Activated naive CD4-positive, alpha-beta T cell treated with anti-CD3 and anti-CD28 coated beads, Interleukin-2, amount 50 U/mL, for 16 hours (primary cell): ENCODE data around the gene RPS19.

Experiments used
- DNase-seq: peaks from one replicate; pipeline ENCODE4 v3.0.0-alpha.2; 2020

Gene RPS19

DNA sequence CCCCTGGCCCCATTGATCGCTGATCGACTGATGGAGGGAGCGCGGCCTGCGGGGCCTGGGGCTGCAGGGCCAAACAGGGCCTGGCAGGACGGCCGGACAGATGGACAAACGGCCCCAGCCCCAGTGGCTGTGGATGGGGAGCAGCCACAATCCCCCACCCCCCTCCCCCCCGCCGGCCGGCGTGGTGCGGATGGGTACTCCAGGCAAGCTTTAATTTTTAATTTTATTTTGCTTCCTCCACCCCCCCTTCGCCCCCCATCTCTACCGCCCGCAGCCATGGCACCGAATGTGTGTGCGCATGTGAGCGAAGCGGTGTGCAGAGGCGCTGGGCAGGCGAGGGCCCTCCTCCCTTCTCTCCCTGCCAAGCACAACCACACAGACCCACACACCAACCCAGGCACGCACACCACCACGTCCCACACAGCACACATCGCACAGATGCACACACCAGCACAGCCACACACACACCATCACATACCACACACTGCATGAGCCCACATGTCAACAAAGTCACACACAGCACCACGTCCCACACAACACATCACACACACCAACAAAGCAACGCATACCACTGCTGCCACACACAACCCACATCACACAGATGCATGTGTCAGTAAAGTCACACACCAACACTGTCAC, 55.8 kb downstream of the RPS19 start:
- DNase-seq, result no peak

DNA sequence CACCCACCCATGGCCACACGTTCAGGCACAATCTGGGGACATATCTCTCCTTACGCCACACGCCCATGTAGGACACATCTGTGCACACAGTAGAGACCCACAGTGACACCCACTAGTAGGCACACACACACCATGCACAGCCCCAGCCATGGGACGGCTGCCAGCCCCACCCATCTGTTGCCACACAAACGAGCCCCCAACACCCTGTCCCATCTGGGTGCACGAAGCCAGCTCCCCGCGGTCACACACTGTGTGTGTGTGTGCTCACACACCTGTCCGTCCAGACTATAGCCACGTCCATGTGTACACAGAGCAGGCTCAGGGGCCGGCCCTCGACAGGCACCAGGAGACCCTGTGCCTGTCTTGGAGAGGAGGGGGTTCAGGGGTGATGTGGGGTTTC, 57.6 kb downstream of the RPS19 start:
- DNase-seq, result no peak

DNA sequence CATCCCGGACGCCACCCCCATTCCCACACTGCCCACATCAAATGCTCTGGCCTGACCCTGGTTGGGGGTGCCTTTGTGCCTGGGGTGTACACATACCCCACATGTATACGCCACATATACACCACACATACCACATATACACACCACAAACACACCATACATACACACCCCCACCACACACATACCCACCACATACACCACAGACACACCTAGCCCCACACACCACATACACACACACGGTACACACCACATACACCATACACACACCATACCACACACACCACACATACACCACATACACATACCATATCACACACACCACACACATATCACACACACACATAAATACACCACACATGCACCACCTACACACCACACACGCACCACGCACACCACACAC, 58.0 kb downstream of the RPS19 start:
- DNase-seq, result no peak

DNA sequence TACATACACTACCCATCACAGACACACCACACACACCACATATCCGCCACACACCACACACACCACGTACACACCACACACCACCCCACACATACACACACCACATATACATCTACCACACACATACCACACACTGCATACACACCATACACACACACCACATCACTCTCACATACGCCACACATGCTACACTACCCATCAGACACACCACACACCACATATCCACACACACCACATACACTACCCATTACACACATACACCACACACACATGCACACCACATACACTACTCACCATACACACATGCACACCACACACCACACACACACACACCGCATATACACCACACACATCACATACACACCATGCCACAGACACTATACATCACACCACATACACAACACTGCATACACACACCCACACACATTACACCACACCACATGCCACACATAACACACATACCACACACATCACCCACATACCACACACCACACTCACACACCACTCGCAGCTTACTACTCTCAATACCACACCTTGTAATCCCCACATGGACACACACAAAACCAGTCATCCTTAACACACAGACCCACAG, 58.7 kb downstream of the RPS19 start:
- no peak for DNase-seq

DNA sequence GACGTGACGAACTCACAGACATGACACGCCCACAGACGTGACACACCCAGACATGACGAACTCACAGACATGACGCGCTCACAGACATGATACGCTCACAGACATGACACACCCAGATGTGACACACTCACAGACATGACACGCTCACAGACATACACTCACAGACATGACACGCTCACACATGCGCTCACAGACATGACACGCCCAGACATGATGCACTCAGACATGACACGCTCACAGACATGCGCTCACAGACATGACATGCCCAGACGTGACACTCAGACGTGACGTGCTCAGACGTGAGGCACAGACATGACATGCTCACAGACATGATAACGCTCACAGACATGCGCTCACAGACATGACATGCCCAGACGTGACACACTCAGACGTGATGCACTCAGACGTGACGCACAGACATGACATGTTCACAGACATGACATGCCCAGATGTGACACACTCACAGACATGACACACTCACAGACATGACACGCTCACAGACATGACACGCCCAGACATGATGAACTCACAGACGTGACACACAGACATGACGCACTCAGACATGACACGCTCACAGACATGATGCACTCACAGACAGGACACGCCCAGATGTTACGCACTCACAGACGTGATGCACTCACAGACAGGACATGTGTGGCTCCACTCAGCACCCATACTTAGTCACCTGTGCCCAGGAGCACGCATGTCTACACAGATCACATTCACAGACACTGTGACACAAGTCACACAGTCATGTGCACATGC, 60.1 kb downstream of the RPS19 start:
- DNase-seq, result no peak

DNA sequence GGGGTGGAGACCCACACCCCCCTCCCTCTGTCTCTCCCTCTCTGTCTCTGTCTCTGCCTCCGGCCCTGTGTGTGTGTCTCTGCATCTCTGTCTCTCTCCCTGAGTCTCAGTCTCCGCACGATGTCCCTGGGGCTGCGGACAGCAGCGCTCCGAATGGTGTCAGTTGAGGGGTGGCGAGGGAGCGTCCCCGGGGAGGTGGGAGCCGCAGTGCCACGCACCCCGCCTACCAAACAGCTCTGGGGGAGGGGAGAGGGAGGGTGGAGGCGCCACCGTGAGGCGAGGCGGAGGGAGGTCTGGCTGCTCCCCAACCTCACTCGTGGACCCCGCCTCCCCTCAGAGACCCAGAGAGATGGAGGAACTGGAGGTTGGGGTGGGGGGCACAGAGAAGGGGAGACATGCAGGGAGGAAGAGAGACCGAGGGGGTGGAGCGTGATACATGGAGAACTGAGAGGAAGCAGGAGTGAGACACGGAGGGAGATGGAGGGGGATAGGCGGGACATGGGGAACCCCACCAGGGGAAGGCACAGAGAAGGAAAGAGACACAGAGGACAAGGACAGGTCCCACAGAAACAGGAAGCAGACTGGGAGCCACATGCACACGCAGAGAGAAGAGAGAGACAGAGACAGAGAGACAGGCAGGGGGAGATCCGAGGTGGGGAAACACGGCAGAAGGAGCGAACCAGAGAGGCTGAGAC, 61.0 kb downstream of the RPS19 start:
- no peak for DNase-seq

DNA sequence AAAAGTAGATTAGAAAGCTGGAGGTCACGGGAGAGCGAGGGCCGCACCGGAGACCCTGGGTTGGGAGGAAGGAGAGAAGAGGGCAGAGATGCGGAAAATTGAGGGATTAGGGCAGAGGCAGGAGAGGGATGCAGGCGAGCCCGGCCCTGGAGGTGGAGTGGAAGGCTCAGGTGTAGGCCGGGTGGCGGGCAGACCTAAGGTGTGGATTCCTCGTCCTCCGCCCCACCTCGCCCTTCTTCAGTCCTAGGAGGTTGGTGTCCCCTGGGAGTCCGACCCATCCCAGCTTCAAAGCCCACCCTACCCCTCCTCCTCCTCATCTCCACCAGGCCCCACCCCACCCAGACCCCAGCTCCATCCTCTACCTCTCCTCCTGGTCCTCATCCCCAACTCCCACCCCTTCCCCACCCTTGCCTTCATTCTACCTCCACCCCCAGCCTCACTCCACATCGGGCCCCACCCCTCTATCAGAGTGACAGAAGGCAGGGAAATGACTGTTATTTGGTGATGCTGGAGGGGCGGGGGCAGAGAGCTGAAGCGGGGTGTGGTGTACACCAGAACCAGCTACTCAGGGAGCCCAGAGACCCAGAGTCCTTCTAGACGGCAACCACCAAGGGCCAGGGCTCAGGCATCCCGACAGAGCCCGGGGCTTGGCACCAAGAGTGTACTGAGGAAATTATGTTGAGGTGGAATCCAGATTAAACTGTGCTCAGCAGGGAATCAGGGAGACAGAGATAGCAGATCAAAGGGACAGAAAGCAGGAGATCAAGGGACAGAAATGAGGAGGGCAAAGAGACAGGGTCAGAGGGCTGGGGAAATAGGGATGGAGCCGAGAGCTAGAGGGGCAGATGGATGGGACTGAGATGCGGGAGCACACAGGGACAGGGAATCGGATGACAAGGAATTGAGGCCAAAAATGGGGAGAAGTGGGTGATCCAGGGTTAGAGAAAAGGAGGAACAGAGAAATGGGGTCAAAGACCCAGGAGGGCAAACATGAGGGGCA, 61.8 kb downstream of the RPS19 start:
- no peak for DNase-seq
